ENCODE data around the gene PID1.

The PID1 gene

GRCh38 chr2:229087267-229087666 lies 183.8 kb downstream of the PID1 start:
- no peak overlapping the region for H3K4me3 ChIP-seq (ENCODE audit: low read length)
- H3K9ac ChIP-seq (ENCODE audit: low read length) = no peak overlapping the region
- H3K79me2 ChIP-seq (ENCODE audit: low read length) = no peaks in the 10 kb centered on the region
- no peaks in the 10 kb centered on the region for H3F3A ChIP-seq (ENCODE audit: insufficient read depth, low read length)
- H3K27ac ChIP-seq (ENCODE audit: low read length) = no peak overlapping the region
- H3K4me2 ChIP-seq (ENCODE audit: low read depth, low read length) = no peak overlapping the region
- no peak overlapping the region for H2AFZ ChIP-seq (ENCODE audit: low read length)
- H3K9me2 ChIP-seq (replicated peaks; ENCODE audit: insufficient read depth, low read length) = no peaks in the 10 kb centered on the region
- TF ChIP-seq CTCF (IDR thresholded peaks at IDR 0.05; ENCODE audit: low read length) (no peak), EZH2 (optimal IDR thresholded peaks at IDR 0.05; ENCODE audit: low read depth, low read length) (no peak), EZH2phosphoT487 (IDR thresholded peaks at IDR 0.05; ENCODE audit: low read length) (no peak)
- H3K27me3 ChIP-seq (replicated peaks; ENCODE audit: insufficient read depth, low read length) = no peaks in the 10 kb centered on the region
- no peaks in the 10 kb centered on the region for H4K20me1 ChIP-seq (ENCODE audit: insufficient read depth, low read length)
- H3K36me3 ChIP-seq (replicated peaks; ENCODE audit: insufficient read depth, low read length) = no peaks in the 10 kb centered on the region
- no peaks in the 10 kb centered on the region for H3K4me1 ChIP-seq (ENCODE audit: low read length)
- H3K9me3 ChIP-seq (replicated peaks; ENCODE audit: insufficient read depth, low read length) = no peaks in the 10 kb centered on the region
- no peak for DNase-seq

- no peaks in the 10 kb centered on the region for H3K36me3 ChIP-seq (replicated peaks; ENCODE audit: insufficient read depth, low read length)
- H3K27me3 ChIP-seq (replicated peaks; ENCODE audit: insufficient read depth, low read length) = no peaks in the 10 kb centered on the region
- H3K4me3 ChIP-seq (ENCODE audit: low read length) = no peak overlapping the region
- no peak for TF ChIP-seq EZH2phosphoT487 (IDR thresholded peaks at IDR 0.05; ENCODE audit: low read length)
- no peak for TF ChIP-seq CTCF (IDR thresholded peaks at IDR 0.05; ENCODE audit: low read length)
- TF ChIP-seq EZH2 (optimal IDR thresholded peaks at IDR 0.05; ENCODE audit: low read depth, low read length) = no peak
- no peaks in the 10 kb centered on the region for H4K20me1 ChIP-seq (ENCODE audit: insufficient read depth, low read length)
- no peak overlapping the region for H2AFZ ChIP-seq (ENCODE audit: low read length)
- H3K4me2 ChIP-seq (ENCODE audit: low read depth, low read length) = no peak overlapping the region
- H3F3A ChIP-seq (ENCODE audit: insufficient read depth, low read length) = no peaks in the 10 kb centered on the region
- H3K9ac ChIP-seq (ENCODE audit: low read length) = no peak overlapping the region
- H3K27ac ChIP-seq (ENCODE audit: low read length) = no peak overlapping the region
- H3K4me1 ChIP-seq (ENCODE audit: low read length) = no peaks in the 10 kb centered on the region
- no peaks in the 10 kb centered on the region for H3K9me2 ChIP-seq (replicated peaks; ENCODE audit: insufficient read depth, low read length)
- H3K9me3 ChIP-seq (replicated peaks; ENCODE audit: insufficient read depth, low read length) = no peaks in the 10 kb centered on the region
- no peak for DNase-seq
- no peaks in the 10 kb centered on the region for H3K79me2 ChIP-seq (ENCODE audit: low read length)
Observed at GRCh38 chr2:229085439-229085838, 185.6 kb downstream of the PID1 start.

GRCh38 chr2:229084447-229084846 lies 186.6 kb downstream of the PID1 start:
- Histone ChIP-seq H3K36me3 (replicated peaks; ENCODE audit: insufficient read depth, low read length) (no peaks in the 10 kb centered on the region), H3K4me3 (ENCODE audit: low read length) (no peak overlapping the region), H3K9me2 (replicated peaks; ENCODE audit: insufficient read depth, low read length) (no peaks in the 10 kb centered on the region), H3F3A (ENCODE audit: insufficient read depth, low read length) (no peaks in the 10 kb centered on the region), H3K9me3 (replicated peaks; ENCODE audit: insufficient read depth, low read length) (no peaks in the 10 kb centered on the region), H4K20me1 (ENCODE audit: insufficient read depth, low read length) (no peaks in the 10 kb centered on the region), H3K27me3 (replicated peaks; ENCODE audit: insufficient read depth, low read length) (no peaks in the 10 kb centered on the region), H3K9ac (ENCODE audit: low read length) (no peak overlapping the region), H3K79me2 (ENCODE audit: low read length) (no peaks in the 10 kb centered on the region), H3K4me1 (ENCODE audit: low read length) (no peaks in the 10 kb centered on the region), H2AFZ (ENCODE audit: low read length) (no peak overlapping the region), H3K4me2 (ENCODE audit: low read depth, low read length) (no peak overlapping the region), H3K27ac (ENCODE audit: low read length) (no peak overlapping the region)
- no peak for TF ChIP-seq CTCF (IDR thresholded peaks at IDR 0.05; ENCODE audit: low read length)
- no peak for TF ChIP-seq EZH2phosphoT487 (IDR thresholded peaks at IDR 0.05; ENCODE audit: low read length)
- no peak for TF ChIP-seq EZH2 (optimal IDR thresholded peaks at IDR 0.05; ENCODE audit: low read depth, low read length)
- no peak for DNase-seq
